GM19397 (cell line): Measurements from ENCODE around the gene NPB.

Source experiments
- ATAC-seq: cut with Tn5 transposase; IDR thresholded peaks from one replicate; pipeline ENCODE4 v1.9.1; 2021; ENCODE audit warnings: mild to moderate bottlenecking, moderate library complexity; ENCODE audit not compliant: unreplicated experiment

The NPB gene

DNA sequence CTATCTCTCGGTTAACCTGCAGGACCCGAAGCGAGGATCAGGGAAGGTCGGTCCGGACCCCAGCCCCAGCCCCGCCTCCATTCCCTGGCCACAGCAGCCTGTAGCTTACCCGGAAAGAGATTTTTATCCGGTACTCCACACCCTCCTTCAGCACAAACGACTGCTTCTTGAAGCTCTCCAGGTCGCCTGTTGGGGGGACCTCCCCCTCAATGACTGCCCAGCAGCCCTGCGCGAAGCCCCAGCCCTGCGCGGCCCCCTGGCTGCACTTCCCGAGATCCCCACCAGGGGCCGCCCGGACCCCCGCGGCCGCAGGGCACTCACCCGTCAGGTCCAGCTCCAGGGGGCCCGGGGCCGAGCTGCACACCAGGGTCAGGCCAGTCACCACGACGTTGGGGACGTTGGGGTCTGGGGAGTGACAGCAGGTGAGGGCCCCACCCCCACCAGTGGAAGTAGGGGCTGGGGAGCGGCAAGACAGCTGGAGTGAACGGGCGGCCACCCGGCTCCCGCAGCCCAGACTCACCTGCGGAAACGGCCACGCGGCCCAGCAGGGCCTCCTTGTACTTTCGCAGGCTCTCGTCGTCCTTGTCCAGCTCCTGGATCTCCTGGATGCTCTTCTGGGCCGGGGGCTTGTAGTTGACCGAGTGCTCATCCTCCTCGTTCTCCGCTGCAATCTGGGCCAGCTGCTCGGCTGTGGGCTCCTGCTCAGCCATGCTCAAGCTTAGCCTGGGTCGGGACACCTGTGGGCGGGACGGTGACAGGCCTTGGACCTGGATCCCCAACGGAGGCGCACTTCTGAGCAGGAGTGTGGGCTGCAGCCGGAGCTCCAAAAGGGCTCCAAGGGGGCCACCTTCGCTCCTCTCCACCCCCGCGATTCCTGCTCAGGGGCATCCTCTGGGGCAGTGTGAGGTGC is 32.6 kb upstream of the NPB start:
- no peak for ATAC-seq

DNA sequence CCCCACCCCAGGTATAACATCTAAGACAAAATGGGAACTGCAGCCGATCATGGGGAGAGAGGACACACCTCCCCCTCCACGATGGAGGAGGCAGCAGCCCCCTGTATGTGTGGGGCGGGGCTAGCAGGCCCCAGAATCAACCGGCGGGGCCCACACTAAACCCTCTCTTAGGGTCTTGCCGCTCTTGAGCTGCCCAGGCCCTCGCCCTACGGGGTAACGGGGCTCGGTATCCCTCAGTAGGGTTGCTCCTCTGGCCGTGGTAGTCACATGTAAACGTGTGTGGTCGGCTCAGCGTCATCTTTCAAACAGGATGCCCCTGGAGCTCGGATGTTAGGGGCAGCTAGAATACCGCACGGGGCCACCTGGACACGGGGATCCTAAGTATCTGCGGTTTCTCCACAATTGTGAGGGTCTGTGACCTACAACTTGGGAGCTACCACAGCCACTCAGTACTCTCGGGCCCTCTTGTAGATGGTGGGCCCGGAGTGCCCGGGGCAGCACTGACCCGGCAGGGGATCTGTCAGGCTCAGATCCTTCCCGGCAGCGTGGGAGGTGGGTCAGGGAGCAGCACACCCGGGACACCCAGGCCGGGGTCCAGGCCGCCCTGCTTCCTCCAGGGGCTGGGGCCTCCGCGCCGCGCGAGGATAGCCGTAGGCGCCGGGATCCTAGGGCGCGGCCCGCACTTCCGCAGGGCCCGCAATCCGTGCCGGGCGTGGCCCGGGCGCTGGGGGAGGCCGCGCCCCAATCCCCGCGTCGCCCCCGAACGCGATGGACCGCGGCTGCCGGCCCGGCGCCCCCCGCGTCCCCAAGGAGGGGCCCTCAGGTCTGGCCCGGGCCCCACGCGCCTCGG is 31.7 kb upstream of the NPB start:
- ATAC-seq = peak; percentile 5

DNA sequence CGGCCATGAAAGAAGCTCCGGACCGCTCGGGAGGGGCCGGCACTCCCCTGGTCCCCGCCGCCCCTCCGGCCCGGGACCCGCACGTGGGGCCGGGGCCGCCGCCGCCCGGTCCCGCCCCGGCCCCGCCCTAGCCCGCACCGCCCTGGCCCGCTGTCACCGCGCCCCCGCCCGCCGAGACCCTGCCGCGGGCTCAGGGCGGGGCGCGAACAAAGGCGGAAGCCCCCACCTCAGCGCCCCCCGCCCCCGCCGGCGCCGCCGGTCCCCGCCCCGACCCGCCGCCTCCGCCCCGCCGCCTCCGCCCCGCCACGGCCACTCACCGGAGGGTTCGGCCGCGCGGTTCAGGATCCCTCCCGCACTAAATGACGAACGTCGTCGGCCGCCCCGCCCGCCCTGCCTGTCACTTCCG is 31.1 kb upstream of the NPB start, which contains the start of gene ARHGDIA:
TSS of gene ARHGDIA (minus strand) at position 357 of the 406 bp plus-strand sequence. CDS start 1,407 bp downstream, outside the sequence.
- ATAC-seq = peak; percentile 27

DNA sequence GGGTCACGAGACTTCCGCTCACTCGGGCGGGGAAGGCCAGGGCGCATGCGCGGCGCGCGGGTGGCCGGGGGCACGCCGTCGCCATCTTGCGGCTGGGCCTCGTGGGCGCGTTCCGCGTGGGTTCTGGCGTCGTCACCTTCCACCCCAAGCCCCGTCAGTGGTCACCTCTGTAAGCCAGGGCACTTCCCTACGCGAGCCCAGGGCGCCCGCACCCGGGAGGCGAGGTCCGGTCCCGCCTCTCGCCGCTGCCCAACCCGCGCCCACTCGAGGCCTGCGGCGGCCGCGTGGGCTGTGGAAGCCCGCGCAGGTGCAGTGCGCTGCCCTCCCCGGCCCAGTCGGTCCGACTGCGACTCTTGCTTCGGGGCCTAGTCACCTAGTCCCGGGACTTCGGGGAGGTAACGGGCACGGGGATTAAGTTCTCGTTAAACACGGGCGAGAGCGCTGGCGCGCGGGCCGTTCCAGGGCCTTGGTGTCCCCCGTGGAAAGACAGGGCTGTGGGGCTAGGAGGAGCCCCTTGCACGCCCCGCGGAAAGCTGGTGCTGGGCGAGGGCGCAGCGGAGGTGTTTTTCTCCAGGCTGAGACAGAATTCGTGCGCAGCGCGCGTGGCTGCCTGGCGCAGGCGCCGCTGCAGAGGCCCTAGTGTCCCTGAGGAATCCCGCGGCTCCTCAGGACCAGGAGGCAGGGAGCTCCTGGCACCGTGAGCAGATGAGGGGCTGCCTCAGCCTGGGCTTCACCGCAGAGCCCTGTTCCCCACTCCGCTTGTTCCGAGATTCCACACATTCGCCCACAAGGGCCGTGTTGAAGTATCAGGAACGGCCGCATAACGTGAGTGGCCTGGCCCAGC is 30.4 kb upstream of the NPB start:
- ATAC-seq = peak; percentile 50

DNA sequence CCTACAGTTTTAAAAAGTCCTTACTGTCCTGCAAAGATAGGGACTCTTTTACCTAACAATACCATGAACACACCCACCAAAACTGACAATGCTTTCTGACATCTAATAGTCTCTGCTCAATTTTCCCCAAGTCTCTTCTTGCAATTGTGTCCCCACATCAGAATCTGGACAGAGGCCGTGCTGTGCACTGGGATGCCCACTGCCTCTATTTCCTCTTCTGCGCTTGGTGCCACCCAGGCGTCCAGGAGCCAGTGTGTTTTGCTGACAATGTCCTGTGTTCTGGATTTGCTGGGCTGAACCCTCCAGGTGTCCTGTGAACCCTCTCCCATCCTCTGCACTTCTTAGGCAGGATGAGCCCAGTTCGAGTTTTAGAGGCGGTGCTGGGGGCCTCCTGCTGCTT is 24.5 kb upstream of the NPB start:
- no peak for ATAC-seq

DNA sequence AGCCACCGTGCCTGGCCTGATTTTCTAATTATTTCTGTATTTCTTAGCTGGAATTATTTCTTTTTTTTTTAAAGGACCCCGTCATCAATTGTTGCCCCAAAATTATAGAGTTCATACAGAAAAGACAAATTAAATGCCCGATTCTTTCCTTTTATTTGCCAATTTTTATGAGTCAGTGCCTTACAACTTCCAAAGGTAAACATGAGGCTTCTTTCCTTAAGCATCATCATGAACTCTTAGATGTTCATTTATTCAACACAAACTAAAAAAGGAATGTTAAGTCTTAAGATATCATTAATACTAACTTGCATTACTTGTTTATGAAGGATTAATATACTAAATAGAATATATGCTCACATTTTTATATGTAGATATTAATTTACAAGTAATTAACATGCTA is 23.7 kb upstream of the NPB start:
- ATAC-seq = no peak

DNA sequence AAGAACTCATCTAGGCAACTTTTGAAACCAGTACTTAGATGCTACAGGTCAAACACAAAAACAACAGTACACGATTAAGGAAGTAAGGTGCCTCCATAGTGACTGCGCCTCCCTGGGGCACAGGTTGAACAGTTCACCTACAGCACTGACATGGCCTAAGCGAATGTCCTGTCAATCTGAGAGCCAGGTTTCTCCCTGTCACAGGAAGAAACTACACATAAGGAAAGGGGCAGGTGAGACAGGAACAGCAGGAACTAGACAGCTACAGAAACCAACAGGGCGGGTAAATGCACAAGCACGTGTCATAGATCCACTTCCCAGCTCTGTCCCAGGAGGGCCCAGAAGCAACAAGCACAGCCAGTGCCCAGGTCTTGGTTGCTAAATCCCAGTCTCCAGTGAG is 22.9 kb upstream of the NPB start:
- ATAC-seq = no peak

DNA sequence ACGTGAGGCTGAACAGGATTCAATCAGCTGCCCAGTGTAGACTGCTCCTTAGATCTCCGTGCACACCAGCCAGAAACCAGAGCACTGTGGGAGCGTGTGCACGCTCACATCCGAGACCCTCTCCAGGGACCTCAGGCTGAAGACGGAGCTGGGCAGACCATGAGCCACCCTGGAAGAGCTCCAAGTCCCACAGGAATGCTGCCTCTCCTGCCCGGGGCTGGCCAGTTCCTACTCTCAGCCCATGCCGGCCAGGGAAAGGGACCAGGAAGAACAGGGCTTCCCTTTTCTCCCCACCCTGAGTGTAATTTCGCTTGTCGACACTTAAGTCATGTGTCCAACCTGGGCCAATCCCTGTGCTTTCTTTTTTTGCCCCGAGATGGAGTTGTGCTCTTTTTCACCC is 17.5 kb upstream of the NPB start:
- no peak for ATAC-seq

DNA sequence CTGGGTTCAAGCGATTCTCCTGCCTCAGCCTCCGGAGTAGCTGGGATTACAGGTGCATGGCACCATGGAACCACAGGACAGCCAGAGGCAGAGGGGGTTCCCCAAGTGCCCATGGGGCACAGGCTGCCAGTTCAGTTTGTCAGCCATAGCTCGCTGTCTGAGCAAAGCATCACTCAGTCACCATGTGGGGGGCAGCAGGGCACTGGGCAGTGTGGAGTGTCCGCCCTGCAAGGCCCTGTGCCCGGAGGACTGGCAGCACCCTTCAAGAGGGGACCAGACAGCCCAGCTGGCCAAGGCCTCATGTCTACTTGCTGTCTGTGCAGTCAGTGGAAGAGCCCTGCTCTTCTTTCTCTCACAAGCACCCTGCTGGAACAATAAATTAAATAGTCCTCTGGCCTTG is 17.1 kb upstream of the NPB start:
- ATAC-seq = no peak

DNA sequence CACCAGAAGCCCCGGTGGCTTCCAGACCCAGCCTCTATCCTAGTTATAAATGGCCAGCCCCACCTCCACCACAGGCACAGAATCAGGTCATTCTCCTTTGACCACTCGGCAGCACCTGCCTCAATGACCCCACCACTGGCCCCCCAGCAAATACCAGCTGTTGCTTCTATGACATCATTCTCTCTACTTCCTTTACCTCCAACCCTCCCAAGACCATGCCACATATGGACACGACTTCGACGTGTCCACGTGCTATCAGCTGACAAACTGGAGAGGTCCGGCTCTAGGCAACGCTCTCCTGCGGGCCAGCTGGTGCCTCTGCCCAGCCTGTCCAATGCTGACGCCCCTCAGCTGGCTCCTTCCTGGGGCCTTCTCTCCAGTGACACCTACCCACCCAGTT is 16.6 kb upstream of the NPB start:
- no peak for ATAC-seq

DNA sequence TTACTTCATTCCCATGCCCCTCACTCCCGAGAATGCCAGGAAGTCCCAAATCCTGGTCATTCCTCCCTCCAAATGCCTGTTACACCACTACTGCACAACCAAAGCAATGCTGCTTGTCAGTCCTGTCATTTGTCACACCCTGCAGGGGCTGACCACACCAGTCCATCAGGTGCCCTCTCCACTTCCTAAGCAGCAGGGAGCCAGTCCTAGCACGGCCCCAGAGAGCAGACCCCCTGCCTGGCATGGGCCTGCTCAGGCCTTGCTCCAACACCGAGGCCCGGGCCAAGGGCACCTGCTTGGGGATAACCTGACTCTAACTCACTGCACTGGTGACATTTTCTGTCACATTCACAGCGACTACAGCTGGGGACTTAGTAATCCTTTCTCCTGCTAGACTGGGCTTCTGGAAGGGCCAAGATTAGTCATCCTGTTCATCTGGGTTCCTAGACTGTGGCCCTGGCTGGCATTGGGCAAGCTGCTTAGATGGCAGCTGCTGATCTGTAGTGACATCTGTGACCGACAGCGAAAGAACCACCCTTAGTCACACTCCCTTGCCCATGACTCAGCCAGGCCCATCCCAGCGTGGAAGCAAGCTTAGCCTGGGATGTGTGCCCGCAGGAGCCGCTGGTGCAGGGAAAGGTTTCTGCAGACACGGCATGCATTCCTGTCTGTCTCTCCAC is 16.0 kb upstream of the NPB start:
- no peak for ATAC-seq

DNA sequence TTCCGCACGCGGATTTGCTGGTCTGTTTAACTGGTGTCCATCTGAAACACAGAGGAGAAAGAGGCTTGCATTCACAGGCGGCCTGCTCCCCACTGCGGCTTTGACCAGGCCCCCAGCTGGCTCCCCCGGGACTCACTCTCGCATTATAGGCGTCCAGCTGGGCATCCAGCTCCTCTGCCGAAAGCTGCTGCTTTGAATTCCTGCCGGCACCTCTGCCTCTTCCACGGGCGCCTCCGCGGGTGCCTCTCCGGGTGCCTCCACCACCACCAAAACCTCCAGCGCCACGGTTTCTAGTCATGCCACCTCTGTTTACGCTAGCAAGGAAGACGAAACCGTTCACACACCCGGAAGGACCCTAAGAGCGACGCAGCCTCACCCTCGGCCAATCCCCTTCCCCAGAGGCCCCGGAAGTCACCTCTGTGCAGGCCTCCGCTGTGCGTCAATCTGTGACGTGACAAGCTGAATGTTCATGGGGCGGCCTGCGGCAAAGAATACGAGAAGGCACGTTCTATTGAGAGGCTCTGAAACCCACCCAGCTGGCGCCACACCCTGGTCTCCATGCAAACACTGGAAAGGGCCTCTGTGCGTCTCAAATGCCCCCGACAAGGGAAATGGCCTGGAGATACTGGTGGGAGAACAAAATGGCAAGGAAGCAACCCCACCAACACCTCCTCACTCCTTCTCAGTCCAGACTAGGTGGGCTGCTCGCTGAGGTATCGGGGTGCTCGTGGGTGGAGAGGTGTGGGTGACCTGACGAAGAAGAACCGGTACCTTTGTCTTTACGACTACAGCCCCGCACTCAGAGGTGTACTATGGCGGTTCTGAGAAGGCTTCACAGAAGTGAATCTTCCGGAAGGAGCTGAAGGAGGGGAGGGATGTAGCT is 13.7 kb upstream of the NPB start:
- ATAC-seq = no peak

DNA sequence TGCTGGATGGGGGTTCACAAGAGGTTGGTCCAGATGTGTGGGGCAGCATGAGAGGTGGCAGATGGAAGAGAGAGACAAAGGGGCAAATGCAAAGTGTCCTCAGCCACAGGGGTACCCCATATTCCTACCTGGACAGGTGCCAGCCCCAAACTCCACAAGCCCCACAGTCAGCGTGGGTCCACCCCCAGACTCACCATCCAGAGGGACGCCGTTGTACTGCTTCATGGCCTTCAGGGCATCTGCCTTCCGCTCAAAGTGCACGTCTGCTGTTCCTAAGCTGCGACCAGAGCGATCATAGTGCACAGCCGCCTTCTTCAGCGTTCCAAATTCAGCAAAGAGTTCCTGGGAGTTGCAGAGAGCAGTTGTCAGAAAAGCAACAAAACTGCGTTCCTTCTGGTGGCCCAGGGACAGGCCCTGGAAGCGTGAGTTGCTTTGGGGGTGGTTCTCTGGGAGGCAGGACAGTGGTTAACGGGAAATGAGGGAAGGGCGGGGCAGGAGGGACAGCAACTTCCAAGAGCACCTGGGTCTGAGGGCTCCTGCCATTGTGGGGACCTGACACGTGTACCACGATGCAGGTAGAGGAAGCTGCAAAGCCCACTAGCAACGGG is 12.9 kb upstream of the NPB start:
- ATAC-seq = no peak

DNA sequence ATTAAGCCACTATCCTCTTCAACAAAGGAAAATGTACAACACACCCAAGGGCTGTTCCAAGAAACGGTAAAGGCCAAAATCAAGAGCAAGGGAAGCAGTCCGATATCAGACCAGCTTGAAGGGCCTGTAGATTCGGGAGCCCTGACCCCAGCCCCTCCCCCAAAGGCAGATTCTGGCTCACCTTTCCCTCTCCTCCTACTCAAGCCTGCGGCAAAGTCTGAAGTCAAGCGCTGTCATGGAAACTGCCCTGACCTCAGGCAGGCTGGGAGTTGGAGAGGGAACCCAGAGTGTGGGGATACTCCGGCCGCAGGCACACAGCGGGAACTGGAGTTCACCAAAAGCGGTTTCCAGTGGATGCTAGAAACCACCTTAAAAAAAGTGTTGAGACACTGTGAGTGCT is 12.4 kb upstream of the NPB start:
- ATAC-seq = no peak

DNA sequence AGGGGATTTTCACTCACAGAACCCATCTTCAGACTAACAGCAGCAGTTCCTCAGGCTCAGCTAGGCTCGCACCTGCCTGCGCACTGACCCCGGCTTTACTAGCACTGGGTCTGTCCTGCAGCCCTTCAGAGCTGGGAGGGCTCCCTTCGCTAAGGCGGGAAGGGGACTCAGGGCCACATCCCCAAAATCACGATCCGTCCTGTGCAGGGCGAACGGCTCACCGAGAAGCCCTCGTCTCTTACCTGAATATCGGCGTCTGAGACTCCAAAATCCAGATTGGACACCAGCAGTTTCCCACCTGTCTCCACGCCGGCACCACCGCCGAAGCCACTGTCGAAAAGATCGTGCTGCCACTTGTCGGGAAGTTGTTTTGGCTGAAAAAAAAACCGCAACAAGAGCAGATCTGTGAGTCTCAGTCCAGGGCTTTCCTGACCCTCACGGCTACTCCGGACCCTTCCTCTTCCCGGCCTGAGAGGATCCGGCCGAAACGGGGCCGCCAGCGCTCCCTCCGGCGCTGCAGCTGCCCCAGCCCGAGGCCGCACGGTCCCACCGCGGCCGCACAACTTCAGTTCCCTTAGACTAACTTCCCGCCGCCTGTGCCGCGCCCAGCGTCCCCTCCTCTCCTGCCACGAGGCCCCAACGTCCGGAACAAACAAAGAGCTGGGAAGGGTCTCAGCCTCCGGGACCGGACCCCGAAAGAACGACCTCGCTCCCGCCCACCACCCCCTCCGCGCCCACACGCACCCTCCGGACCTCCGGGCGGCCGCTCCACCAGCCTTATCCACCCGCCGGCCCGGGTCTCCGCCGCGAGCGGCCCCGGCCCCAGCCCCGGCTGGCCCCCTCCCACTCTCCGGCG is 11.4 kb upstream of the NPB start:
- no peak for ATAC-seq

DNA sequence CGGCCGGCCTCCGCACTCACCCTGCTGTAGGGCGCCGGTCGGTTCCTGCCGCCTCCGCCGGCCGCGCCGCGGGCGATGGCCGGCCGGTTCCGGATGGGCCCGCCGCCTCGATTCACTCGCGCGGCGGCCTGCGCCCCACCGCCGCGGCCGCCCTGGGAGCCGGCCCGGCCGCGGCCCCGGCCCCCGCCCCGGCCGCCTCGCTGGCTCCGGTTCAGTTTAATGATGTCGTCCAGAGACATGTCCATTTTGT is 10.8 kb upstream of the NPB start:
- ATAC-seq = peak; percentile 20

DNA sequence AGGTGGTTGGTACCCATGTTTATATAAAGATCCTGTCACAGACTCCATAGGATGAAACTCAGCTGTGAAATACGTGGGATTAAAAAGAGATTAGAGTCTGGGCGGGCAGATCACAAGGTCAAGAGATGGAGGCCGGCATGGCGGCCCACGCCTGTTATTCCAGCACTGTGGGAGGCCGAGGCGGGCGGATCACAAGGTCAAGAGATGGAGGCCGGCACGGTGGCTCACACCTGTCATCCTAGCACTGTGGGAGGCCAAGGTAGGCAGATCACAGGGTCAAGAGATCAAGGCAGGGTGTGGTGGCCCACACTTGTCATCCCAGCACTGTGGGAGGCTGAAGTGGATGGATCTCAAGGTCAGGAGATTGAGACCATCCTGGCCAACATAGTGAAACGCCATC is 6.6 kb upstream of the NPB start:
- no peak for ATAC-seq
